Stomach (tissue), 4 donors: ENCODE results near the gene CD9.

Source experiments
- CTCF ChIP-seq, 7 experiments: fragments of 450-650 bp in 4 of 7; fragments of 200-600 bp in 3 of 7; sonication (generic) in 3 of 7; IDR thresholded peaks; one replicate each; pipeline ENCODE4 v1.5.1; 2016 to 2019; ENCODE audit warnings: antibody characterized with exemption in 7 of 7, control low read depth in 2 of 7, mild to moderate bottlenecking in 1 of 7
- POLR2A ChIP-seq, 4 donors: fragments of 450-650 bp; IDR thresholded peaks; one replicate each; pipeline ENCODE4 v1.6.1; 2016; ENCODE audit warnings: antibody characterized with exemption in 4 of 4, control low read depth in 2 of 4, mild to moderate bottlenecking in 1 of 4, moderate library complexity in 1 of 4

- TF ChIP-seq CTCF (IDR thresholded peaks at IDR 0.05), result no peak
- no peak for TF ChIP-seq POLR2A (IDR thresholded peaks at IDR 0.05)
These were observed 41.9 kb upstream of the CD9 start for GRCh38 chr12:6158255-6158654.
